NB4 (cell line): ENCODE results near the gene MRPL36.

Source experiments
- CTCF ChIP-seq: IDR thresholded peaks from one replicate; pipeline ENCODE4 v1.5.1; 2012; ENCODE audit warnings: low read depth, low read length
- MAX ChIP-seq: IDR thresholded peaks from 2 replicates; pipeline ENCODE4 v1.6.1; 2011; ENCODE audit warnings: low read depth, low read length
- MYC ChIP-seq: IDR thresholded peaks from 2 replicates; pipeline ENCODE4 v1.6.1; 2011; ENCODE audit warnings: low read depth, low read length
- POLR2A ChIP-seq: IDR thresholded peaks from 2 replicates; pipeline ENCODE4 v1.6.1; 2011; ENCODE audit warnings: mild to moderate bottlenecking; ENCODE audit not compliant: insufficient read length; ENCODE audit errors: extremely low read depth

- TF ChIP-seq POLR2A, result no peak
- TF ChIP-seq CTCF, result no peak
- no peak for TF ChIP-seq MYC
- no peak for TF ChIP-seq MAX
Measured at GRCh38 chr5:1827025-1827885, 27.6 kb upstream of the MRPL36 start.
